ENCODE measurements around the gene SPANXN5.
"Not testable (repeated sequence)": the region's sequence is repeated elsewhere in the genome, so short reads cannot be mapped to it uniquely, and the experiment has no call there.

Gene SPANXN5

GRCh38 chrX:52797327-52797726 is at the start of gene SPANXN5:
SPANXN5 (minus strand) TSS chrX:52797427; CDS start chrX:52797348, 79 bp downstream.
- not testable (repeated sequence) for DNase-seq

GRCh38 chrX:52843619-52844018 is 46.4 kb upstream of the SPANXN5 start:
- not testable (repeated sequence) for DNase-seq

- no peak for DNase-seq
These were observed 41.9 kb upstream of the SPANXN5 start for GRCh38 chrX:52839137-52839536.

GRCh38 chrX:52830551-52830950 is 33.3 kb upstream of the SPANXN5 start:
- DNase-seq: no peak

GRCh38 chrX:52824608-52825007 is 27.4 kb upstream of the SPANXN5 start:
- DNase-seq: no peak

- no peak for DNase-seq
These were observed 24.0 kb upstream of the SPANXN5 start for GRCh38 chrX:52821079-52821760.

- no peak for DNase-seq
These were observed 22.6 kb upstream of the SPANXN5 start for GRCh38 chrX:52819788-52820187.

- DNase-seq: no peak
These were observed 13.9 kb upstream of the SPANXN5 start, which contains the start of gene XAGE5 for GRCh38 chrX:52811065-52811625. XAGE5 (plus strand) TSS chrX:52811287; CDS start chrX:52812567, 1,280 bp downstream.

GRCh38 chrX:52804876-52805275 is 7.6 kb upstream of the SPANXN5 start:
- not testable (repeated sequence) for DNase-seq

GRCh38 chrX:52773504-52773903 is 23.7 kb downstream of the SPANXN5 start:
- not testable (repeated sequence) for DNase-seq

GRCh38 chrX:52765983-52766382 is 31.2 kb downstream of the SPANXN5 start:
- not testable (repeated sequence) for DNase-seq

- not testable (repeated sequence) for DNase-seq
These were observed 46.3 kb downstream of the SPANXN5 start, which contains the start of gene SSX2B for GRCh38 chrX:52750952-52751351. SSX2B (plus strand) TSS chrX:52751252; CDS start chrX:52752681, 1,429 bp downstream.
